ENCODE data around the gene NT5C3A. TPM values are rescaled to one million over a fixed set of nuclear protein-coding genes. Genes with fewer than 3 reads are reported as not detected.
"Not testable (repeated sequence)": the region's sequence is repeated elsewhere in the genome, so short reads cannot be mapped to it uniquely, and the experiment has no call there.

The NT5C3A gene
- polyA plus RNA-seq, 4 donors = 40.1 to 108 (median 88.7) TPM

DNA sequence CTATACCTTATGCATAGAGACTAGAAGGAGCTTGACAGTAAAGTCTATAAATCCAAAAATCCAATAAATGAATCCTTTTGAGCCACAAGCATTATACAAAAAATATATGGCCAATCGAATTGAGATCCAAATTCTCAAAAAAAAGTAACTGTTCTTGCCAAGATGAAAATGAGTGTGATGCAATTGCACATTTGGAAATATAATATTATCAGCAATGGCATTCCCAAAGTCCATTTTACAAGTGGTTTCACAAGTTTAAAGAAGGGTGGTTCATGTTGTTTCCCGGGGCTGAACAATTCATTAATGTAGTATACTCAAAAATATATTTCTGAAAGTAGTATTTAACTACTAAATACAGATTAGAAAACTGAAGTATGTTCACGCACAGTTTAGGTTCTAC lies 39.3 kb upstream of the NT5C3A start:
- H3K4me3 ChIP-seq (ENCODE audit: low read depth in 1 of 3, low read length in 3 of 3) = no peak overlapping the region
- H3K27ac ChIP-seq (ENCODE audit: low read depth in 1 of 3, low read length in 2 of 3) = no peak overlapping the region
- H3K27me3 ChIP-seq (ENCODE audit: control insufficient read depth in 3 of 3, insufficient read depth in 3 of 3, low read length in 3 of 3) = no peaks in the 10 kb centered on the region
- H3K4me1 ChIP-seq (ENCODE audit: control insufficient read depth in 3 of 3, insufficient read depth in 2 of 3, low read depth in 1 of 3, low read length in 2 of 3) = no peaks in the 10 kb centered on the region
- DNase-seq (no peak), FAIRE-seq (no peak)
- 80 to 86% (median 83%) methylated on average over 3 of the region's 3 CpGs for WGBS, 3 donors
- peaks cover 4 to 30% (median 17%) of the 10 kb centered on the region in 3 donors for H3K36me3 ChIP-seq (ENCODE audit: control insufficient read depth in 3 of 3, insufficient read depth in 2 of 3, low read depth in 1 of 3, low read length in 3 of 3)
- no peaks in the 10 kb centered on the region for H3K9me3 ChIP-seq (ENCODE audit: control insufficient read depth in 2 of 2, insufficient read depth in 1 of 2, low read depth in 1 of 2, low read length in 1 of 2)

- no peak overlapping the region for H3K4me3 ChIP-seq (ENCODE audit: low read depth in 1 of 3, low read length in 3 of 3)
- no peaks in the 10 kb centered on the region for H3K27me3 ChIP-seq (ENCODE audit: control insufficient read depth in 3 of 3, insufficient read depth in 3 of 3, low read length in 3 of 3)
- H3K4me1 ChIP-seq (ENCODE audit: control insufficient read depth in 3 of 3, insufficient read depth in 2 of 3, low read depth in 1 of 3, low read length in 2 of 3) = no peaks in the 10 kb centered on the region
- H3K36me3 ChIP-seq (ENCODE audit: control insufficient read depth in 3 of 3, insufficient read depth in 2 of 3, low read depth in 1 of 3, low read length in 3 of 3) = peaks cover 4 to 35% (median 22%) of the 10 kb centered on the region in 3 donors
- no peak for DNase-seq
- 73 to 88% (median 84%) methylated on average over 3 of the region's 3 CpGs for WGBS, 3 donors
- H3K9me3 ChIP-seq (ENCODE audit: control insufficient read depth in 2 of 2, insufficient read depth in 1 of 2, low read depth in 1 of 2, low read length in 1 of 2) = no peaks in the 10 kb centered on the region
- FAIRE-seq = no peak
- H3K27ac ChIP-seq (ENCODE audit: low read depth in 1 of 3, low read length in 2 of 3) = no peak overlapping the region
Observed at GRCh38 chr7:33100770-33101169, 38.2 kb upstream of the NT5C3A start.

- no peaks in the 10 kb centered on the region for H3K4me1 ChIP-seq (ENCODE audit: control insufficient read depth in 3 of 3, insufficient read depth in 2 of 3, low read depth in 1 of 3, low read length in 2 of 3)
- no peak for DNase-seq
- no peaks in the 10 kb centered on the region for H3K27me3 ChIP-seq (ENCODE audit: control insufficient read depth in 3 of 3, insufficient read depth in 3 of 3, low read length in 3 of 3)
- H3K36me3 ChIP-seq (ENCODE audit: control insufficient read depth in 3 of 3, insufficient read depth in 2 of 3, low read depth in 1 of 3, low read length in 3 of 3) = peaks cover 5 to 39% (median 22%) of the 10 kb centered on the region in 3 donors
- 71 to 82% (median 71%) methylated on average over 4 of the region's 4 CpGs for WGBS, 3 donors
- H3K9me3 ChIP-seq (ENCODE audit: control insufficient read depth in 2 of 2, insufficient read depth in 1 of 2, low read depth in 1 of 2, low read length in 1 of 2) = no peaks in the 10 kb centered on the region
- FAIRE-seq = no peak
- no peak overlapping the region for H3K27ac ChIP-seq (ENCODE audit: low read depth in 1 of 3, low read length in 2 of 3)
- H3K4me3 ChIP-seq (ENCODE audit: low read depth in 1 of 3, low read length in 3 of 3) = no peak overlapping the region
Observed at GRCh38 chr7:33099154-33099940, 36.8 kb upstream of the NT5C3A start.

GRCh38 chr7:33094745-33095275 lies 32.2 kb upstream of the NT5C3A start:
- H3K27me3 ChIP-seq (ENCODE audit: control insufficient read depth in 3 of 3, insufficient read depth in 3 of 3, low read length in 3 of 3); FAIRE-seq; H3K9me3 ChIP-seq (ENCODE audit: control insufficient read depth in 2 of 2, insufficient read depth in 1 of 2, low read depth in 1 of 2, low read length in 1 of 2); H3K4me1 ChIP-seq (ENCODE audit: control insufficient read depth in 3 of 3, insufficient read depth in 2 of 3, low read depth in 1 of 3, low read length in 2 of 3); DNase-seq; H3K27ac ChIP-seq (ENCODE audit: low read depth in 1 of 3, low read length in 2 of 3); H3K4me3 ChIP-seq (ENCODE audit: low read depth in 1 of 3, low read length in 3 of 3): not testable (repeated sequence)
- 83 to 85% (median 83%) methylated on average over 5 to 6 of the region's 6 CpGs for WGBS, 3 donors
- H3K36me3 ChIP-seq (ENCODE audit: control insufficient read depth in 3 of 3, insufficient read depth in 2 of 3, low read depth in 1 of 3, low read length in 3 of 3) = peaks cover 3 to 25% (median 19%) of the 10 kb centered on the region in 3 donors

GRCh38 chr7:33093266-33093665 lies 30.7 kb upstream of the NT5C3A start:
- Histone ChIP-seq H3K27me3 (ENCODE audit: control insufficient read depth in 3 of 3, insufficient read depth in 3 of 3, low read length in 3 of 3) (no peaks in the 10 kb centered on the region), H3K9me3 (ENCODE audit: control insufficient read depth in 2 of 2, insufficient read depth in 1 of 2, low read depth in 1 of 2, low read length in 1 of 2) (no peaks in the 10 kb centered on the region), H3K4me3 (ENCODE audit: low read depth in 1 of 3, low read length in 3 of 3) (no peak overlapping the region), H3K36me3 (ENCODE audit: control insufficient read depth in 3 of 3, insufficient read depth in 2 of 3, low read depth in 1 of 3, low read length in 3 of 3) (peaks cover 3 to 16% (median 10%) of the 10 kb centered on the region in 3 donors), H3K27ac (ENCODE audit: low read depth in 1 of 3, low read length in 2 of 3) (no peak overlapping the region), H3K4me1 (ENCODE audit: control insufficient read depth in 3 of 3, insufficient read depth in 2 of 3, low read depth in 1 of 3, low read length in 2 of 3) (no peaks in the 10 kb centered on the region)
- FAIRE-seq (no peak), DNase-seq (no peak)
- 88 to 97% (median 92%) methylated on average over 4 of the region's 4 CpGs for WGBS, 3 donors

DNA sequence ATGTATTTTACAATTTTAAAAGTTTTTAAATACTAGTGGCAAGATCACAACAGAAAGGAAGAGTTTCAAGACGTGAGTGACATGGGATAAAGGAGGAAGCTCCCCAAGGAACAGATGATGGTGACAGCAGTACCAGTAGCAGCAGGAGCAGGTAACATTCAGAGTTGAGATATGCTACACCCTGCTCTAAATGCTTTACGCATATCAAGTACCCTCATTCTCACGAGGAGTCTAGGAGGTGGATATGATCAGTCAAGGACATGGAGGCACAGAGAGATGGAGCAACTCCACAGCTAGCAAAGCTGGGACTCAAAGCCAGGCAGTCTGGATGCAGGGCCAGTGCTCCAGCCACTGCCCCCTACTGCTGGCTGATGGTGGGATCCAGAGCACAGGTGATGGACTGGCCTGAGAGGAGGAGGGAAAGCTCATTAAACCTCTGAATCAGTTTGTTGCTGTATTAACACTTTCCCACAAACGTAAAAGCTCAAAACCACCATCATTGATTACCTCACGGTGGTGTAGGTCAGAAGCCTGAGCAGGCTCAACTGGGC lies 29.1 kb upstream of the NT5C3A start:
- Histone ChIP-seq H3K4me1 (ENCODE audit: control insufficient read depth in 3 of 3, insufficient read depth in 2 of 3, low read depth in 1 of 3, low read length in 2 of 3) (no peaks in the 10 kb centered on the region), H3K36me3 (ENCODE audit: control insufficient read depth in 3 of 3, insufficient read depth in 2 of 3, low read depth in 1 of 3, low read length in 3 of 3) (peaks cover 3 to 12% (median 9%) of the 10 kb centered on the region in 3 donors), H3K27ac (ENCODE audit: low read depth in 1 of 3, low read length in 2 of 3) (no peak overlapping the region), H3K27me3 (ENCODE audit: control insufficient read depth in 3 of 3, insufficient read depth in 3 of 3, low read length in 3 of 3) (no peaks in the 10 kb centered on the region), H3K9me3 (ENCODE audit: control insufficient read depth in 2 of 2, insufficient read depth in 1 of 2, low read depth in 1 of 2, low read length in 1 of 2) (no peaks in the 10 kb centered on the region), H3K4me3 (ENCODE audit: low read depth in 1 of 3, low read length in 3 of 3) (no peak overlapping the region)
- no peak for FAIRE-seq
- 84 to 92% (median 89%) methylated on average over 5 of the region's 5 CpGs for WGBS, 3 donors
- DNase-seq = no peak

- Histone ChIP-seq H3K4me1 (ENCODE audit: control insufficient read depth in 3 of 3, insufficient read depth in 2 of 3, low read depth in 1 of 3, low read length in 2 of 3) (no peaks in the 10 kb centered on the region), H3K36me3 (ENCODE audit: control insufficient read depth in 3 of 3, insufficient read depth in 2 of 3, low read depth in 1 of 3, low read length in 3 of 3) (peaks cover 3 to 10% (median 7%) of the 10 kb centered on the region in 3 donors), H3K27me3 (ENCODE audit: control insufficient read depth in 3 of 3, insufficient read depth in 3 of 3, low read length in 3 of 3) (no peaks in the 10 kb centered on the region), H3K9me3 (ENCODE audit: control insufficient read depth in 2 of 2, insufficient read depth in 1 of 2, low read depth in 1 of 2, low read length in 1 of 2) (no peaks in the 10 kb centered on the region), H3K4me3 (ENCODE audit: low read depth in 1 of 3, low read length in 3 of 3) (no peak overlapping the region), H3K27ac (ENCODE audit: low read depth in 1 of 3, low read length in 2 of 3) (no peak overlapping the region)
- 78 to 90% (median 79%) methylated on average over 4 of the region's 4 CpGs for WGBS, 3 donors
- DNase-seq (no peak), FAIRE-seq (no peak)
Observed at GRCh38 chr7:33091111-33091531, 28.5 kb upstream of the NT5C3A start.

- H3K9me3 ChIP-seq (ENCODE audit: control insufficient read depth in 2 of 2, insufficient read depth in 1 of 2, low read depth in 1 of 2, low read length in 1 of 2) = no peaks in the 10 kb centered on the region
- no peak overlapping the region for H3K4me3 ChIP-seq (ENCODE audit: low read depth in 1 of 3, low read length in 3 of 3)
- FAIRE-seq (no peak), DNase-seq (no peak)
- H3K4me1 ChIP-seq (ENCODE audit: control insufficient read depth in 3 of 3, insufficient read depth in 2 of 3, low read depth in 1 of 3, low read length in 2 of 3) = no peaks in the 10 kb centered on the region
- H3K27me3 ChIP-seq (ENCODE audit: control insufficient read depth in 3 of 3, insufficient read depth in 3 of 3, low read length in 3 of 3) = no peaks in the 10 kb centered on the region
- no peak overlapping the region for H3K27ac ChIP-seq (ENCODE audit: low read depth in 1 of 3, low read length in 2 of 3)
- WGBS, 3 donors = 92 to 94% (median 93%) methylated on average over 7 of the region's 7 CpGs
- H3K36me3 ChIP-seq (ENCODE audit: control insufficient read depth in 3 of 3, insufficient read depth in 2 of 3, low read depth in 1 of 3, low read length in 3 of 3) = peaks cover 0 to 4% (median 3%) of the 10 kb centered on the region in 3 donors
Observed at GRCh38 chr7:33089142-33089541, 26.6 kb upstream of the NT5C3A start.
